Esophagus (tissue), 2 donors: ENCODE results near the gene PSMA5. TPM values are rescaled to one million over a fixed set of nuclear protein-coding genes. Genes with fewer than 3 reads are reported as not detected.

Experiments used
- H3K27ac ChIP-seq, 2 donors: one replicate each; pipeline ENCODE4 v1.5.1; 2013; ENCODE audit warnings: low read depth in 2 of 2, mild to moderate bottlenecking in 2 of 2, inconsistent platforms in 1 of 2, low read length in 1 of 2, moderate library complexity in 1 of 2
- H3K27me3 ChIP-seq, 2 donors: one replicate each; pipeline ENCODE4 v1.6.1; 2013; ENCODE audit warnings: low read length in 2 of 2, control low read depth in 1 of 2, mild to moderate bottlenecking in 1 of 2; ENCODE audit not compliant: insufficient read depth in 2 of 2, control insufficient read depth in 1 of 2
- H3K36me3 ChIP-seq, 2 donors: one replicate each; pipeline ENCODE4 v1.6.1; 2013; ENCODE audit warnings: low read length in 1 of 2; ENCODE audit not compliant: control insufficient read depth in 2 of 2, insufficient read depth in 2 of 2
- H3K4me1 ChIP-seq, 2 donors: one replicate each; pipeline ENCODE4 v1.6.1; 2013; ENCODE audit warnings: low read length in 1 of 2; ENCODE audit not compliant: control insufficient read depth in 2 of 2, insufficient read depth in 2 of 2
- H3K4me3 ChIP-seq, 2 donors: one replicate each; pipeline ENCODE4 v1.5.1; 2013; ENCODE audit warnings: low read length in 2 of 2, mild to moderate bottlenecking in 2 of 2, low read depth in 1 of 2, moderate library complexity in 1 of 2
- H3K9me3 ChIP-seq, 2 donors: one replicate each; pipeline ENCODE4 v1.6.1; 2013; ENCODE audit warnings: mild to moderate bottlenecking in 2 of 2, low read depth in 1 of 2, low read length in 1 of 2, moderate library complexity in 1 of 2; ENCODE audit not compliant: control insufficient read depth in 2 of 2, insufficient read depth in 1 of 2
- WGBS, 2 donors: extraction: QIAGEN DNeasy Blood & Tissue Kit; methylation state at CpG; one replicate each; pipeline ENCODE4 v1.1.7; 2013; 5-methylcytosine and 5-hydroxymethylcytosine counted together
- polyA plus RNA-seq, 2 donors: library from polyadenylated mRNA; stranded (reverse); fragments of 200-250 nt; gene quantifications; one replicate each; pipeline ENCODE4 v1.2.3, GENCODE V29; 2013
- donor health status: healthy with polysubstance abuse.
- donor health status: Bipolar disorder and iron deficiency.

The PSMA5 gene
- polyA plus RNA-seq, 2 donors, result 19.5 to 63.6 TPM

GRCh38 chr1:109394591-109395281 lies 31.5 kb downstream of the PSMA5 start:
- 69 to 74% methylated on average over 5 of the region's 5 CpGs for WGBS, 2 donors
- Histone ChIP-seq H3K27me3 (no peaks in the 10 kb centered on the region), H3K4me1 (no peaks in the 10 kb centered on the region), H3K27ac (peak overlapping the region; percentile 24 to 61), H3K9me3 (no peaks in the 10 kb centered on the region), H3K4me3 (peak overlapping the region in 1 of 2 donors; percentile 38), H3K36me3 (no peaks in the 10 kb centered on the region)

GRCh38 chr1:109393617-109394233 lies 32.5 kb downstream of the PSMA5 start:
- Histone ChIP-seq H3K9me3 (no peaks in the 10 kb centered on the region), H3K27me3 (no peaks in the 10 kb centered on the region), H3K27ac (peak overlapping the region; percentile 49 to 81), H3K4me3 (peak overlapping the region in 1 of 2 donors; percentile 41), H3K4me1 (no peaks in the 10 kb centered on the region), H3K36me3 (no peaks in the 10 kb centered on the region)
- WGBS, 2 donors, result 46 to 62% methylated on average over 2 of the region's 2 CpGs

- no peaks in the 10 kb centered on the region for H3K4me1 ChIP-seq
- peak overlapping the region in 1 of 2 donors; percentile 41 for H3K4me3 ChIP-seq
- no peaks in the 10 kb centered on the region for H3K9me3 ChIP-seq
- H3K27me3 ChIP-seq, result no peaks in the 10 kb centered on the region
- 42 to 47% methylated on average over 10 of the region's 10 CpGs for WGBS, 2 donors
- H3K36me3 ChIP-seq, result no peaks in the 10 kb centered on the region
- peak overlapping the region; percentile 81 to 92 for H3K27ac ChIP-seq
Measured at GRCh38 chr1:109392788-109393616, 33.2 kb downstream of the PSMA5 start.

- 71 to 73% methylated on average over 4 of the region's 4 CpGs for WGBS, 2 donors
- Histone ChIP-seq H3K4me3 (peak overlapping the region in 1 of 2 donors; percentile 41), H3K36me3 (no peaks in the 10 kb centered on the region), H3K9me3 (no peaks in the 10 kb centered on the region), H3K27ac (peak overlapping the region; percentile 81 to 92), H3K27me3 (no peaks in the 10 kb centered on the region), H3K4me1 (no peaks in the 10 kb centered on the region)
Measured at GRCh38 chr1:109392037-109392787, 34.0 kb downstream of the PSMA5 start.

GRCh38 chr1:109391626-109392025 lies 34.6 kb downstream of the PSMA5 start:
- no peaks in the 10 kb centered on the region for H3K27me3 ChIP-seq
- H3K9me3 ChIP-seq, result no peaks in the 10 kb centered on the region
- H3K36me3 ChIP-seq, result no peaks in the 10 kb centered on the region
- H3K27ac ChIP-seq, result peak overlapping the region in 1 of 2 donors; percentile 66
- peak overlapping the region in 1 of 2 donors; percentile 41 for H3K4me3 ChIP-seq
- no peaks in the 10 kb centered on the region for H3K4me1 ChIP-seq

- Histone ChIP-seq H3K27ac (peak overlapping the region in 1 of 2 donors; percentile 66), H3K9me3 (no peaks in the 10 kb centered on the region), H3K4me3 (peak overlapping the region in 1 of 2 donors; percentile 3), H3K36me3 (no peaks in the 10 kb centered on the region), H3K27me3 (no peaks in the 10 kb centered on the region), H3K4me1 (no peaks in the 10 kb centered on the region)
- WGBS, 2 donors, result 46 to 52% methylated on average over 3 of the region's 3 CpGs
Measured at GRCh38 chr1:109391157-109391556, 35.1 kb downstream of the PSMA5 start.

GRCh38 chr1:109389638-109390341 lies 36.5 kb downstream of the PSMA5 start:
- Histone ChIP-seq H3K4me3 (no peak overlapping the region), H3K27ac (peak overlapping the region; percentile 38 to 47), H3K36me3 (no peaks in the 10 kb centered on the region), H3K27me3 (no peaks in the 10 kb centered on the region), H3K4me1 (no peaks in the 10 kb centered on the region), H3K9me3 (no peaks in the 10 kb centered on the region)
- WGBS, 2 donors, result 73 to 75% methylated on average over 5 of the region's 5 CpGs

- Histone ChIP-seq H3K27ac (peak overlapping the region; percentile 55 to 73), H3K9me3 (no peaks in the 10 kb centered on the region), H3K27me3 (no peaks in the 10 kb centered on the region), H3K4me3 (no peak overlapping the region), H3K36me3 (no peaks in the 10 kb centered on the region), H3K4me1 (no peaks in the 10 kb centered on the region)
- WGBS, 2 donors, result 55 to 65% methylated on average over 7 of the region's 7 CpGs
Measured at GRCh38 chr1:109388884-109389637, 37.2 kb downstream of the PSMA5 start.
